ENCODE data around the gene HERC2.

DNA sequence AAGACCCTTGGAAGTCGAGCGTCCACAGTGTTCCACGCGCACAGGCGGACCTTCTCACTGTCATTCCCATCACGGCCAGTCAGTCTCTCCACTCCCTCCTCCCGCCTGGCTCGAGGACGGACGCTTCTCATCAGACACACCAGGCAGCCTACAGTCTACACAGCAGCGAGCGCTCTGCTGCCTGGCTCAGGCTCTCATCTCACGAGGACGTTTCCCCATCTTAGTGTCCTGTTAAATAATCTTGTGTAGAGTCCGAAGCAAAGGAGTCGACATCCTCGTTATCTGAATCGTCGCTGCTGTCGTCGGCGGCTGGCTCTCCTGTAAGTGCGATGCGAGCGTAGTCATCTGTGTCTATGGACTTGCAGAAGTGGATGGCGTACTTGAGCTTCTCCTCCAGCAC lies 210.4 kb downstream of the HERC2 start:
- TF ChIP-seq, protein P1, sequence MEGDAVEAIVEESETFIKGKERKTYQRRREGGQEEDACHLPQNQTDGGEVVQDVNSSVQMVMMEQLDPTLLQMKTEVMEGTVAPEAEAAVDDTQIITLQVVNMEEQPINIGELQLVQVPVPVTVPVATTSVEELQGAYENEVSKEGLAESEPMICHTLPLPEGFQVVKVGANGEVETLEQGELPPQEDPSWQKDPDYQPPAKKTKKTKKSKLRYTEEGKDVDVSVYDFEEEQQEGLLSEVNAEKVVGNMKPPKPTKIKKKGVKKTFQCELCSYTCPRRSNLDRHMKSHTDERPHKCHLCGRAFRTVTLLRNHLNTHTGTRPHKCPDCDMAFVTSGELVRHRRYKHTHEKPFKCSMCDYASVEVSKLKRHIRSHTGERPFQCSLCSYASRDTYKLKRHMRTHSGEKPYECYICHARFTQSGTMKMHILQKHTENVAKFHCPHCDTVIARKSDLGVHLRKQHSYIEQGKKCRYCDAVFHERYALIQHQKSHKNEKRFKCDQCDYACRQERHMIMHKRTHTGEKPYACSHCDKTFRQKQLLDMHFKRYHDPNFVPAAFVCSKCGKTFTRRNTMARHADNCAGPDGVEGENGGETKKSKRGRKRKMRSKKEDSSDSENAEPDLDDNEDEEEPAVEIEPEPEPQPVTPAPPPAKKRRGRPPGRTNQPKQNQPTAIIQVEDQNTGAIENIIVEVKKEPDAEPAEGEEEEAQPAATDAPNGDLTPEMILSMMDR (IDR thresholded peaks at IDR 0.05; ENCODE audit: borderline replicate concordance, extremely low read depth, low read length, poor library complexity, severe bottlenecking) = no peak
- TF ChIP-seq EZH2 (IDR thresholded peaks at IDR 0.05; ENCODE audit: borderline replicate concordance, low read depth, low read length, severe bottlenecking) = no peak

Data from DND-41 (cell line).